Spleen (tissue), 11 donors: Measurements from ENCODE around the gene COBL. TPM values are rescaled to one million over a fixed set of nuclear protein-coding genes. Genes with fewer than 3 reads are reported as not detected.

Experiments used
- DNase-seq: peaks from one replicate; pipeline ENCODE4 v3.0.0-alpha.2; 2020
- H3K27ac ChIP-seq, 8 donors: fragments of 200-600 bp; sonication (generic) in 7 of 8; 1 replicate in 4 of 8; 2 replicates in 4 of 8; pipeline versions ENCODE4 v1.5.0 to v1.8.0; 2016 to 2021; ENCODE audit warnings: inconsistent platforms in 4 of 8, mild to moderate bottlenecking in 4 of 8, moderate library complexity in 1 of 8
- H3K27me3 ChIP-seq, 7 donors: fragments of 200-600 bp; sonication (generic) in 6 of 7; replicated peaks in 1 of 7; 1 replicate in 4 of 7; 2 replicates in 3 of 7; pipeline versions ENCODE4 v1.5.0 to v1.8.0; 2016 to 2021; ENCODE audit warnings: inconsistent platforms in 3 of 7, mild to moderate bottlenecking in 1 of 7
- H3K36me3 ChIP-seq, 6 donors: fragments of 200-600 bp; sonication (generic) in 5 of 6; 1 replicate in 4 of 6; 2 replicates in 2 of 6; pipeline versions ENCODE4 v1.5.0 to v1.8.0; 2016 to 2021; ENCODE audit warnings: inconsistent platforms in 2 of 6
- H3K4me1 ChIP-seq, 6 donors: fragments of 200-600 bp; sonication (generic) in 5 of 6; 1 replicate in 3 of 6; 2 replicates in 3 of 6; pipeline versions ENCODE4 v1.5.0 to v1.8.0; 2016 to 2021; ENCODE audit warnings: inconsistent platforms in 3 of 6
- H3K4me3 ChIP-seq, 8 donors: fragments of 200-600 bp; sonication (generic) in 7 of 8; 1 replicate in 4 of 8; 2 replicates in 4 of 8; pipeline versions ENCODE4 v1.5.0 to v1.8.0; 2016 to 2021; ENCODE audit warnings: inconsistent platforms in 4 of 8, mild to moderate bottlenecking in 4 of 8, moderate library complexity in 2 of 8
- H3K9me3 ChIP-seq, 8 donors: fragments of 200-600 bp; sonication (generic) in 7 of 8; 1 replicate in 4 of 8; 2 replicates in 4 of 8; pipeline versions ENCODE4 v1.5.0 to v1.8.0; 2016 to 2021; ENCODE audit warnings: inconsistent platforms in 4 of 8
- CTCF ChIP-seq, 11 experiments: fragments of 200-600 bp in 7 of 11; fragments of 450-650 bp in 4 of 11; sonication (generic) in 4 of 11; IDR thresholded peaks in 8 of 11; conservative IDR thresholded peaks in 3 of 11; 1 replicate in 7 of 11; 2 replicates in 4 of 11; pipeline versions ENCODE4 v1.4.0 to v1.8.0; 2016 to 2021; ENCODE audit warnings: antibody characterized with exemption in 11 of 11, inconsistent platforms in 4 of 11, mild to moderate bottlenecking in 1 of 11
- POLR2A ChIP-seq, 3 donors: fragments of 450-650 bp; IDR thresholded peaks; one replicate each; pipeline ENCODE4 v1.5.1; 2017; ENCODE audit warnings: antibody characterized with exemption in 3 of 3, mild to moderate bottlenecking in 1 of 3
- POLR2AphosphoS5 ChIP-seq, 3 donors: sonication (generic); formaldehyde crosslinking; IDR thresholded peaks; one replicate each; pipeline ENCODE4 v1.5.1; 2017; ENCODE audit warnings: antibody characterized with exemption in 3 of 3
- WGBS, 5 donors: extraction: QIAGEN DNeasy Blood & Tissue Kit in 3 of 5; methylation state at CpG; one replicate each; pipeline versions ENCODE4 v1.1.5 to v1.1.7; 2013 to 2018; 5-methylcytosine and 5-hydroxymethylcytosine counted together
- intact Hi-C: fragments of 100-400 bp; cut with DNase I; formaldehyde crosslinking; loops from one replicate; pipeline ENCODE4 v1.15.0; 2023; ENCODE audit warnings: low total_unique reads
- polyA plus RNA-seq, 3 donors: library from polyadenylated mRNA; stranded (reverse); fragments of 200-250 nt; gene quantifications; one replicate each; pipeline ENCODE4 v1.2.1, GENCODE V29; 2013
- total RNA-seq, 7 donors: library from RNA; depleted of rRNA in 3 of 7; stranded (reverse); fragments of >200 nt in 3 of 7; fragmentation: NEBNext Ultra II Directional in 4 of 7; extraction: Animal tissue kit (Norgen Biotek cat#: 25700) in 4 of 7; gene quantifications; one replicate each; pipeline versions ENCODE4 v1.1.0 to v1.2.1, GENCODE V29; 2016 to 2021
- donor health status: healthy with polysubstance abuse.
- donor health status: DM: no; HTN: no; CAD: no; lungs with moderate emphysema.
- donor health status: DM: no; HTN: no; CAD: no.
- donor health status: Bipolar disorder and iron deficiency.
- donor health status: healthy.
- donor health status: DM: no; HTN: no; CAD: no.
- donor health status: DM: yes; HTN: yes; CAD: no.

COBL gene
- total and polyA plus RNA-seq, 10 donors, result 0.09 to 0.80 (median 0.57) TPM; not detected in 1

DNA sequence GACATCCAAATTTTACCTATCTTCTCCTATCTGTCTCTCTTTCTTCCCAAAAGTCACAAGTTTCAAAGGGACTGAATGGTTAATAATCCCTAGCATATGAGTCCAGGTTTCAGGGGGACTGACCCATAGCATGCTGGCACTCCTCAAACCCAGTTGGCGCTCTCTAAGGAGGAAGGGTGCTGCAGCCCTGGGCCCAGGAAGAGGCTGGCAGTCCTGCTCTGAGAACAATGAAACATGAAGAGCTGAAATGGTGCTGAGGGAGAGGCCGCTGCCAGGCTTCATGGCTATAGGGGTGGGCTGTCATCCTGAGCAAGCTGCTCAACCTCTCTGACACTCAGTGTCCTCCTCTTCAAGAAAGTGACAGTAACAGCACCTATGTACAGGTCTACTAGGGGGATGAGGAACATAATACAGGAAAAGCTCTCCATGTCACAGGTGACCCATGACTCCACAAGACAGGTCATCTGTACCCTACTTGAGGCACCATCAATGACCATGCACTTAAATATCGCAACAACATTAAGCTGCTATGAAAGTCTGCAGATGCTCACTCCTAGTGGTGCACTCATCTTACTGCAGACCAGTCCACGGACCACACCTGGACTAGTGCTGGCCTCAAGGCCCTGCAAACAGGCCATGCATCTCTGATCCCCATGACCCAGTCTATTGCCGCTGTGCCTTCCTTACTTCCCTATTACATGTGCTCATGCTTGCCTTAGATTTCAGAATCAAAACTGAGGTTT is 17.0 kb downstream of the COBL start:
- DNase-seq, result no peak
- no peak overlapping the region for H3K27ac ChIP-seq
- no peaks in the 10 kb centered on the region for H3K4me1 ChIP-seq
- H3K27me3 ChIP-seq, result no peaks in the 10 kb centered on the region
- WGBS, 5 donors, result 85 to 96% (median 89%) methylated on average over 5 of the region's 5 CpGs
- no peak overlapping the region for H3K4me3 ChIP-seq
- TF ChIP-seq POLR2A (IDR thresholded peaks at IDR 0.05), result no peak
- TF ChIP-seq POLR2AphosphoS5 (IDR thresholded peaks at IDR 0.05), result no peak
- TF ChIP-seq CTCF (IDR thresholded peaks at IDR 0.05 in 8 of 11, conservative IDR thresholded peaks at IDR 0.05 in 3 of 11), result no peak
- no peaks in the 10 kb centered on the region for H3K36me3 ChIP-seq
- H3K9me3 ChIP-seq, result no peaks in the 10 kb centered on the region
- intact Hi-C loops, result no loop called here

DNA sequence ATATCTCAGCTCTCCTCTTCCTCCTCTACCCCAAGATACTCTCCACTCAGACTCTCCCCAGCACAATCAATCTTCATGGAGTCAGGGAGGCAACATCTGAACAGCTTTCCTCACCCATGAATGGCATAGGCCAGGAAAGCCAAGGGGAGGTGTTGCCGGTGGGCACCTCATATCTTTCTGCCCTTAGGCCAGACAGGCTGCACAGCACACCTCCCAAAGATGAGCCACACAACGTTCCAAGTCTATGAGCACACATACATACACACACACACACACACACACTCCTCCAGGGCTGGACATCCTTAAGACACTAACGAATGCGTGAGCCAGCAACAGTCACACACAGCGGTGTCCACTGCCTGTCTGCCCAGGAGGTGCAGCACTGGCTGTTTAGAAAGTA is 17.7 kb downstream of the COBL start:
- Histone ChIP-seq H3K27me3 (no peaks in the 10 kb centered on the region), H3K36me3 (no peaks in the 10 kb centered on the region), H3K4me3 (no peak overlapping the region), H3K4me1 (no peaks in the 10 kb centered on the region), H3K27ac (no peak overlapping the region), H3K9me3 (no peaks in the 10 kb centered on the region)
- DNase-seq, result no peak
- intact Hi-C loops, result no loop called here
- 86 to 97% (median 93%) methylated on average over 5 of the region's 5 CpGs for WGBS, 5 donors
- TF ChIP-seq POLR2AphosphoS5 (IDR thresholded peaks at IDR 0.05) (no peak), CTCF (IDR thresholded peaks at IDR 0.05 in 8 of 11, conservative IDR thresholded peaks at IDR 0.05 in 3 of 11) (no peak), POLR2A (IDR thresholded peaks at IDR 0.05) (no peak)

DNA sequence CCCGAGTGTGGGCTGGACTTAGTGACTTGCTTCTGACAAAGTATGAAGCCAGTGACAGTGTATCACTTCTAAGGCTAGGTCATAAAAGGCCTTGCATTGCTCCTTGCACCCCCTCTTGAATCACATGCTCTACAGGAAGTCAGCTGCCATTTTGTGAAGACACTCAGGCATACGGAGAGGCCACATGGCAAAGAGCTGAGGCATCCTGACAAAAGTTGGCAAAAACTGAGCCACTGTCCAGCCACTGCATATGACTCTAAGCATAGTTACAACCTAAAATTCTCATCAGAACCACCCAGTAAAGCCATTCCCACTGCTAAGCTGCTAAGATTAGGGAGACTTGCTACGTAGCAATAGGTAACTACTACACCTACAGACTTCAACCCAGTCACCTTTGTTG is 18.6 kb downstream of the COBL start:
- no peaks in the 10 kb centered on the region for H3K27me3 ChIP-seq
- H3K4me1 ChIP-seq, result no peaks in the 10 kb centered on the region
- TF ChIP-seq POLR2A (IDR thresholded peaks at IDR 0.05) (no peak), POLR2AphosphoS5 (IDR thresholded peaks at IDR 0.05) (no peak), CTCF (IDR thresholded peaks at IDR 0.05 in 8 of 11, conservative IDR thresholded peaks at IDR 0.05 in 3 of 11) (no peak)
- 72 to 93% (median 90%) methylated on average over 3 of the region's 3 CpGs for WGBS, 5 donors
- intact Hi-C loops, result no loop called here
- no peak overlapping the region for H3K27ac ChIP-seq
- H3K36me3 ChIP-seq, result no peaks in the 10 kb centered on the region
- no peak overlapping the region for H3K4me3 ChIP-seq
- no peak for DNase-seq
- no peaks in the 10 kb centered on the region for H3K9me3 ChIP-seq

DNA sequence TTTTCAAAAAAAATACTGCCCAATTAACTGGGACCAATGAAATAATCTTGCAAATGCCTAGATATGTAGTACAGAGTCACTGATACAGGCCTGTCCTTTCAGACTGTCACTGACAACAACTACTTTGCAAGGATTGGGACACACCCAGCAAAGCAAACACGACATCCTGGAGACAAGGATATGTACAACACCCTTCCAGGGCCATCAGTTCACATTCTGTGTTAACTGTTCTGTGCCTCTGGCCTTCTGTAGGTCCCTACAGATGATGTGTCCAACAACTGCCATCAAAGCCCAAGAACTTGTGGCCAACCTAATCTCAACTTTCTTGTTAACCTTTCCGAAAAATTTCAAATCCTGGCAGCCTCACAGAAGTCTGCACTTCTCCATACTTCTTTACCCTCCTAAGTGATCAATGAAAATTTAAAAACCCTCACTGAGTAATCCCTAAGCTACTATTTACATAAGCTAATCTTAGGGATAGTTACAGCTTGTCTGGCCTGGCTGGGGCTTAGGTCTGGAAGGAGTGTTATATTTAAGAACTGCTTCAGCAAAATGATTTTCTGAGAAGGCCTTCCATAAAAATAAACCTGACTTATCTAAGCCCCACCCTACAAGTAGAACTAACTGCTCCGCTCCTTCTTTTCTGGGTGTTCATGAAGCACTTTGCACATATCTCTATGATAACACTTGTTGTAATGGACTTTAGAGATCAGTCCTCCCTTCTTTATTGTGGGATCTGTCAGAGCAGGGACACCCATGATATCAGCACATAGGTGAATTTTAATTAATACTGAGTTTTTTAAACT is 21.0 kb downstream of the COBL start:
- WGBS, 5 donors, result 68 to 90% (median 76%) methylated on average over 3 of the region's 3 CpGs
- no peak for DNase-seq
- H3K4me3 ChIP-seq, result no peak overlapping the region
- intact Hi-C loops, result no loop called here
- TF ChIP-seq POLR2AphosphoS5 (IDR thresholded peaks at IDR 0.05), result no peak
- no peak for TF ChIP-seq CTCF (IDR thresholded peaks at IDR 0.05 in 8 of 11, conservative IDR thresholded peaks at IDR 0.05 in 3 of 11)
- no peak for TF ChIP-seq POLR2A (IDR thresholded peaks at IDR 0.05)
- peaks cover 0 to 4% (median 0%) of the 10 kb centered on the region in 7 donors for H3K27me3 ChIP-seq
- no peaks in the 10 kb centered on the region for H3K36me3 ChIP-seq
- H3K9me3 ChIP-seq, result no peaks in the 10 kb centered on the region
- no peaks in the 10 kb centered on the region for H3K4me1 ChIP-seq
- no peak overlapping the region for H3K27ac ChIP-seq
